VCaP (cell line): Measurements from ENCODE around the gene LRRC4.
A peak's percentile ranks its signal among the peaks of the same experiment; 100 is the strongest.

Experiments
- H3K27ac ChIP-seq: fragments of 450-650 bp; 2 replicates; pipeline ENCODE4 v1.5.1; 2017
- TF ChIP-seq, protein P1 (sequence below): fragments of 450-650 bp; conservative IDR thresholded peaks from 2 replicates; pipeline ENCODE4 v1.5.1; 2017; ENCODE audit warnings: mild to moderate bottlenecking, moderate library complexity

Gene LRRC4

DNA sequence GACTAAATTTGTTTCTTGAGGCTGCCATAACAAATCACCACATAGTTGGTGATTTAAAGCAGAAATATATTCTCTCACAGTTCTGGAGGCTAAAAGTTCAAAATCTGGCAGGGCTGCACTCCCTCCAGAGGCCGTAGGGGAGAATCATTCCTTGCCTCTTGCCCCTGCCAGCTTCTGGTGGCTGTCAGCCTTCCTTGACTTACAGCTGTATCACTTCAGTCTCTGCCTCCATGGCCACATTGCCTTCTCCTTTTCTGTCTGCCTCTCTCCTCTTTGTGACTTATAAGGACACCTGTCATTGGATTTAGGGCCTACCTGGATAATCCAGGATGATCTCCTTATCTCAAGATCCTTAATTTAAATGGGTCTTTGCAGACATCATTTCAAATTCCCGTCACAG lies 5.8 kb upstream of the LRRC4 start:
- TF ChIP-seq, protein P1, sequence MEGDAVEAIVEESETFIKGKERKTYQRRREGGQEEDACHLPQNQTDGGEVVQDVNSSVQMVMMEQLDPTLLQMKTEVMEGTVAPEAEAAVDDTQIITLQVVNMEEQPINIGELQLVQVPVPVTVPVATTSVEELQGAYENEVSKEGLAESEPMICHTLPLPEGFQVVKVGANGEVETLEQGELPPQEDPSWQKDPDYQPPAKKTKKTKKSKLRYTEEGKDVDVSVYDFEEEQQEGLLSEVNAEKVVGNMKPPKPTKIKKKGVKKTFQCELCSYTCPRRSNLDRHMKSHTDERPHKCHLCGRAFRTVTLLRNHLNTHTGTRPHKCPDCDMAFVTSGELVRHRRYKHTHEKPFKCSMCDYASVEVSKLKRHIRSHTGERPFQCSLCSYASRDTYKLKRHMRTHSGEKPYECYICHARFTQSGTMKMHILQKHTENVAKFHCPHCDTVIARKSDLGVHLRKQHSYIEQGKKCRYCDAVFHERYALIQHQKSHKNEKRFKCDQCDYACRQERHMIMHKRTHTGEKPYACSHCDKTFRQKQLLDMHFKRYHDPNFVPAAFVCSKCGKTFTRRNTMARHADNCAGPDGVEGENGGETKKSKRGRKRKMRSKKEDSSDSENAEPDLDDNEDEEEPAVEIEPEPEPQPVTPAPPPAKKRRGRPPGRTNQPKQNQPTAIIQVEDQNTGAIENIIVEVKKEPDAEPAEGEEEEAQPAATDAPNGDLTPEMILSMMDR: no peak; the same call in 1 of the 2 replicates
- H3K27ac ChIP-seq: no peak overlapping the region

- TF ChIP-seq, protein P1: no peak
- no peak overlapping the region for H3K27ac ChIP-seq
Measured at GRCh38 chr7:128036226-128036940, 5.1 kb upstream of the LRRC4 start.

DNA sequence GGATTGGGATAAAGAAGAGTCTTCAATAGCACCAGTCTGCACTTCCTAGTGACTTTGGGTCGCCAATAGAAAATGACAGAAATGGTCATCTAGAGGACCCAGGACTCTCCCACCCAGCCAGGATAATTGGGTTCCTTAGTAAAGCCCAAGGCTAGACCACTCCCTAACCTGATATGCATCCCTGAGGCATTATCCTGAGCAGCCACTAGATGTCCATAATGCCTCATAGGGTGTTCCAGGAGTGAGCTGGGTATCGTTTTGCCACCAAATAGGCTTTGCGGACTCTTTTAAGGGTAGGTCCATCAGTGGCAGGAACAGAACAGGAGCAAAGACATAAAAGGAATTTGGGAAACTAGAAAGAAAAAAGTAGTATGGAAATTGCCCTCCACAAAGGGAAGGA lies 4.5 kb upstream of the LRRC4 start:
- TF ChIP-seq, protein P1: peak; percentile 85
- no peak overlapping the region for H3K27ac ChIP-seq

GRCh38 chr7:128034825-128035224 lies 3.6 kb upstream of the LRRC4 start:
- no peak overlapping the region for H3K27ac ChIP-seq
- TF ChIP-seq, protein P1: no peak

DNA sequence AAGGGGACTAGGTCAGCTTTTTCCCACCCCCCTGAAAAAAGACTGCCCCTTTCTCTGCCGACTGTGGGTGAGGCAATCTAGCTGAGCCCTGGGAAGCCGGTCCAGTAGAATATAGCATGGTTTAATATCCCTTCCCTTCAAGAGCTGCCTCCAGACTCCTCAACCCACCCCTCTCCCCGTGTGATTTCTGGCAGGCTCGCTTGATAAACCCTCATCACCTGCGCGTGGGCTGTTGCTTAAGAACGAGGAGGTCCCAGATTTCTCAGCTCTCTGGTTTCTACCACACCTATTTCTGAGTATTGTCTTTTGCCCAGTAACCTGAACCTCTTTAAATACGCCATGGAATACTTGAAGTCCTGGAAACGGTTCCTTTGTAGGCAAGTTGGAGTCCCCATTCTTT lies 2.0 kb upstream of the LRRC4 start:
- TF ChIP-seq, protein P1: no peak
- no peak overlapping the region for H3K27ac ChIP-seq

DNA sequence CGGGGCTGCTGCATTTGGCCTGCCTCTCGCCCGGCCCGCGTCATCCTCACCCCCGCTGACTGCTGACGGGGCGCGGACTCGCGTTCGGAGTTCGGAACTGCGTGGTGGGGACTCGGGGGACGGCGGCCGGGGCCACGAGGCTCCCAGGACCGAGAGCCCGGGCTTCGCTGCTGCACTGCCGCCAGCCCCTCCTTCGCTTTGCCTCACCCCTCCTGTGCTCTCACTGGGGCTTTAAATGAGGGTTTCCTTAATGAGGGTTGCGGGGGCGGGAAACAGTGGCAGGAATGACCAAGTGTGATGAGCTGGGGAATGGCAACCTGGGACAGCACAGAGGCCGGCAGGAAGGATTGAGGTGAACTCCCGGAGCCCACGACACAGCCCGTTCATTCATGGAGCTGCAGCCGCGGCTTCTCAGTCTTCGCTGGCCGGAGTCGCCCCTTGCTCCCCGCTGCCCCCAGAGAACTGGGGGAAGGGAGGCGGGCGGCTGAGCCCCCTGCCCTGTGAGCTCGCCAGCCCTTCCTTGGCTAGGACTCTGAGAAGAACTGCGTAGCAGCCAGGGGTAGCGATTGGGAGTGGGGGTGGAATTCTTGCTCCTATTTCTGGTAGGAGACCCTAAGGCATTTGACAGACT lies 1.5 kb upstream of the LRRC4 start:
- H3K27ac ChIP-seq: no peak overlapping the region
- TF ChIP-seq, protein P1: no peak

DNA sequence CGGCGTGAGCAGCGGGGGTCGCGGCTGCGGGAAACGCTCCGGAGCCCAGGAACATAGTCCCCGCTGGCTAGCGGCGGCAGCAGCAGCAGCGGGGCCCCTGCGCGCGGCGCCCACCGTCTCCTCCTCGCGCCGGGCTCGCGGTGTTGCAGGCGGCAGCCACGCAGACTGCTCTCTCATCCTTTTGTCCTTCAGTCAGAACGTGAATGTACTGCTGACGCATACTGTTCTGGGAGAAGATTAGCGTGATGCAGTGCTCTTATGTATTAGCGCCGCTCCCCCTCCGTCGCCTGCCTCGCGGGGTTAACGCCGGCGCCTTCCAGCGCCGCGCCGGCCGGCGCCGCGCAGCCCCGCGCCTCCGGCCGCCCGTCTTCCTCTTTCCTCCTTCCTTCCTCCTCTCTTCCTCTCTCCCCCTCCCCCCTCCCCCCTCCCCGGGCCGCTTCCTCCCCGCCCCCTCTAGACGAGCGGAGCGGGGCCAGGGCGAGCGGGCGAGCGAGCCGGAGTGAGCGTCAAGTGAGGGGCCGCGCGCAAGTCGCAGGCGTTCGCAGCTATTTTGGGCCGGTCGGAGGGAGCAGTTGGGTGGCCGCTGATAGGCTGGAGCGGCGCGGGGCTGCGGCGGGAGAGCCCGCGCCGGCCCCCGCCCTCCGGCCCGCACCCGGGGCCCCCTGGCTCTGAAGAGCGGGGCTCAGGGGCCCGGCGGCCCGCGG lies 816 bp upstream of the LRRC4 start:
- H3K27ac ChIP-seq: peak overlapping the region; percentile 34
- TF ChIP-seq, protein P1: peak; percentile 12; the same call in 1 of the 2 replicates
